ENCODE results near the gene RFFL. TPM values are rescaled to one million over a fixed set of nuclear protein-coding genes. Genes with fewer than 3 reads are reported as not detected.

RFFL gene
- total RNA-seq, 1 experiment from 2014 or later: 75.3 TPM

Other genes with a start within 250 kb of the RFFL start
- gene CCT6B, start 102.2 kb downstream of the RFFL start, total RNA-seq (2014; rRNA removed; shearing (Covaris generic); ENCODE audit: low replicate concordance): 0.70 TPM in 1 of 2 replicates, not detected in the other
- gene ZNF830, start 102.2 kb downstream of the RFFL start, total RNA-seq (2014; rRNA removed; shearing (Covaris generic); ENCODE audit: low replicate concordance): 9.8 and 17.8 TPM in 2 replicates
- 42.1 and 83.6 TPM in 2 replicates for gene LIG3, start 83.2 kb downstream of the RFFL start, total RNA-seq (2014; rRNA removed; shearing (Covaris generic); ENCODE audit: low replicate concordance)
- 3.6 and 23.7 TPM in 2 replicates for gene RAD51D, start 56.2 kb upstream of the RFFL start, total RNA-seq (2014; rRNA removed; shearing (Covaris generic); ENCODE audit: low replicate concordance)
- gene FNDC8, start 57.9 kb upstream of the RFFL start, total RNA-seq (2014; rRNA removed; shearing (Covaris generic); ENCODE audit: low replicate concordance): not detected in 2 replicates
- 39.3 and 53.6 TPM in 2 replicates for gene NLE1, start 78.6 kb upstream of the RFFL start, total RNA-seq (2014; rRNA removed; shearing (Covaris generic); ENCODE audit: low replicate concordance)
- not detected in 2 replicates for gene UNC45B, start 84.1 kb upstream of the RFFL start, total RNA-seq (2014; rRNA removed; shearing (Covaris generic); ENCODE audit: low replicate concordance)
- not detected in 2 replicates for gene SLC35G3, start 130.7 kb upstream of the RFFL start, total RNA-seq (2014; rRNA removed; shearing (Covaris generic); ENCODE audit: low replicate concordance)
- gene SLFN5, start 179.4 kb upstream of the RFFL start, total RNA-seq (2014; rRNA removed; shearing (Covaris generic); ENCODE audit: low replicate concordance): 2.3 and 4.7 TPM in 2 replicates

Measured in Caki2 (cell line).